Liver (tissue), 9 donors: ENCODE measurements around the gene TMEM165. TPM values are rescaled to one million over a fixed set of nuclear protein-coding genes. Genes with fewer than 3 reads are reported as not detected.

Experiments
- DNase-seq: peaks from one replicate; pipeline ENCODE4 v3.0.0-alpha.2; 2017; ENCODE audit warnings: low spot score
- H3K27ac ChIP-seq, 2 donors: one replicate each; pipeline ENCODE4 v1.7.0; 2013; ENCODE audit warnings: inconsistent platforms in 2 of 2, low read length in 2 of 2, control low read depth in 1 of 2, low read depth in 1 of 2, mild to moderate bottlenecking in 1 of 2
- H3K27me3 ChIP-seq, 4 donors: one replicate each; pipeline versions ENCODE4 v1.6.1 to v1.7.0; 2013; ENCODE audit warnings: low read length in 3 of 4, inconsistent platforms in 1 of 4, mild to moderate bottlenecking in 1 of 4, moderate library complexity in 1 of 4; ENCODE audit not compliant: control insufficient read depth in 4 of 4, insufficient read depth in 4 of 4
- H3K36me3 ChIP-seq, 4 donors: one replicate each; pipeline versions ENCODE4 v1.6.1 to v1.7.0; 2013; ENCODE audit warnings: low read length in 3 of 4, mild to moderate bottlenecking in 3 of 4, low read depth in 1 of 4, moderate library complexity in 1 of 4; ENCODE audit not compliant: control insufficient read depth in 4 of 4, insufficient read depth in 3 of 4
- H3K4me1 ChIP-seq, 4 donors: one replicate each; pipeline versions ENCODE4 v1.6.1 to v1.7.0; 2013; ENCODE audit warnings: low read length in 3 of 4, mild to moderate bottlenecking in 3 of 4, moderate library complexity in 1 of 4; ENCODE audit not compliant: control insufficient read depth in 4 of 4, insufficient read depth in 4 of 4
- H3K4me3 ChIP-seq, 3 donors: one replicate each; pipeline versions ENCODE4 v1.6.1 to v1.7.0; 2013; ENCODE audit warnings: low read length in 3 of 3, control low read depth in 1 of 3, low read depth in 1 of 3, mild to moderate bottlenecking in 1 of 3
- H3K9ac ChIP-seq, 2 donors: one replicate each; pipeline ENCODE4 v1.7.0; 2013; ENCODE audit warnings: low read length in 2 of 2, mild to moderate bottlenecking in 2 of 2, moderate library complexity in 2 of 2, control low read depth in 1 of 2, low read depth in 1 of 2
- H3K9me3 ChIP-seq, 4 donors: one replicate each; pipeline versions ENCODE4 v1.6.1 to v1.7.0; 2013; ENCODE audit warnings: low read length in 3 of 4; ENCODE audit not compliant: control insufficient read depth in 4 of 4
- EGR1 ChIP-seq, 2 donors: IDR thresholded peaks; 2 replicates each; pipeline ENCODE4 v1.6.1; 2016 to 2018; ENCODE audit warnings: antibody characterized with exemption in 2 of 2, low read depth in 2 of 2
- FOXA1 ChIP-seq: IDR thresholded peaks from 2 replicates; pipeline ENCODE4 v1.6.1; 2016; ENCODE audit warnings: antibody characterized with exemption
- GABPA ChIP-seq, 2 donors: IDR thresholded peaks in 1 of 2; conservative IDR thresholded peaks in 1 of 2; 2 replicates each; pipeline ENCODE4 v1.6.1; 2016; ENCODE audit warnings: antibody characterized with exemption in 2 of 2, mild to moderate bottlenecking in 1 of 2, moderate library complexity in 1 of 2
- HNF4A ChIP-seq, 2 donors: conservative IDR thresholded peaks; 2 replicates each; pipeline ENCODE4 v1.6.1; 2016; ENCODE audit warnings: antibody characterized with exemption in 2 of 2, mild to moderate bottlenecking in 2 of 2
- HNF4G ChIP-seq: IDR thresholded peaks from 2 replicates; pipeline ENCODE4 v1.6.1; 2016; ENCODE audit warnings: antibody characterized with exemption
- JUND ChIP-seq, 2 donors: IDR thresholded peaks; 2 replicates each; pipeline ENCODE4 v1.6.1; 2016; ENCODE audit warnings: antibody characterized with exemption in 2 of 2
- NR2F2 ChIP-seq: IDR thresholded peaks from 2 replicates; pipeline ENCODE4 v1.6.1; 2016; ENCODE audit warnings: antibody characterized with exemption
- RAD21 ChIP-seq, 2 donors: IDR thresholded peaks; 2 replicates each; pipeline ENCODE4 v1.6.1; 2016; ENCODE audit warnings: antibody characterized with exemption in 2 of 2, mild to moderate bottlenecking in 2 of 2
- RXRA ChIP-seq, 2 donors: IDR thresholded peaks; 2 replicates each; pipeline ENCODE4 v1.6.1; 2017 to 2018; ENCODE audit warnings: antibody characterized with exemption in 2 of 2, mild to moderate bottlenecking in 1 of 2
- SP1 ChIP-seq: IDR thresholded peaks from 2 replicates; pipeline ENCODE4 v1.6.1; 2018; ENCODE audit warnings: antibody characterized with exemption, mild to moderate bottlenecking
- TAF1 ChIP-seq: conservative IDR thresholded peaks from 2 replicates; pipeline ENCODE4 v1.6.1; 2016; ENCODE audit warnings: antibody characterized with exemption, mild to moderate bottlenecking
- YY1 ChIP-seq: IDR thresholded peaks from 2 replicates; pipeline ENCODE4 v1.6.1; 2016; ENCODE audit warnings: antibody characterized with exemption, mild to moderate bottlenecking
- WGBS: extraction: QIAGEN DNeasy Blood & Tissue Kit; methylation state at CpG from one replicate; pipeline ENCODE4 v1.1.7; 2013; 5-methylcytosine and 5-hydroxymethylcytosine counted together
- polyA plus RNA-seq, 2 donors: library from polyadenylated mRNA; stranded (reverse) in 1 of 2; unstranded in 1 of 2; fragments of 200-250 nt in 1 of 2; fragments of >200 nt in 1 of 2; fragmentation: Nextera tagmentation in 1 of 2; extraction: Ambion mirVana in 1 of 2; gene quantifications; one replicate each; pipeline versions ENCODE4 v1.2.1 to v1.2.3, GENCODE V29; 2013 to 2015
- total RNA-seq, 2 donors: library from RNA; depleted of rRNA; stranded (reverse); fragments of >200 nt; gene quantifications; one replicate each; pipeline ENCODE4 v1.2.3, GENCODE V29; 2014
- TF ChIP-seq, protein P1 (sequence below): IDR thresholded peaks from 2 replicates; pipeline ENCODE4 v1.6.1; 2016; ENCODE audit warnings: antibody characterized with exemption
- TF ChIP-seq, protein P2 (sequence below): IDR thresholded peaks from 2 replicates; pipeline ENCODE4 v1.6.1; 2016; ENCODE audit warnings: antibody characterized with exemption
- TF ChIP-seq, protein P3 (sequence below): fragments of 150-350 bp; IDR thresholded peaks from 2 replicates; pipeline ENCODE4 v1.5.1; 2017; ENCODE audit warnings: improper control_type of control experiment, low read depth, low read length; ENCODE audit not compliant: missing input control
- TF ChIP-seq, protein P4 (sequence below): IDR thresholded peaks from 2 replicates; pipeline ENCODE4 v1.6.1; 2016; ENCODE audit warnings: antibody characterized with exemption, mild to moderate bottlenecking
- donor health status: healthy.
- donor health status: healthy.
- donor health status: healthy.
- donor health status: healthy.
- donor health status: healthy.

TMEM165 gene
- total and polyA plus RNA-seq, 4 donors, result 16.4 to 42.1 (median 29.1) TPM

DNA sequence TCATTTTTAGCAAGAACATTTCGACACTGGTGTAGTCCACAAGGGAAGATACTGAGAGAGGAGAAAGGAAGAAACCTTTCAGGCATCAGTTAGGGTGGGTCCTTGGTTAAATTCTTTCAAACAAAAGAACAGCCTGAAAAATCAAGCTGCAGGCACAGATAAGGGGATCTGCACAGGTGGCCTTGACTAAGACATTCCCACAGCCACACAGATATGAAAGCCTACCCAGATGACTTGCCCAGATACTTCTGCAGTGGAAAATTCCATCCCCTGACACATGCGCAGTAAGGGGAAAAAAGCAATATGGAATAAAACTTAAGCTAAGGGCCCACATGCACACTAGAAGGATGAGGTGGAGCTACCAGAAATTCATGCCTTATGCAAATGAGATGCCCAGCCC is 8.9 kb upstream of the TMEM165 start:
- no peaks in the 10 kb centered on the region for H3K9me3 ChIP-seq
- no peak overlapping the region for H3K4me3 ChIP-seq
- H3K9ac ChIP-seq, result no peak overlapping the region
- H3K27ac ChIP-seq, result no peak overlapping the region
- H3K27me3 ChIP-seq, result no peaks in the 10 kb centered on the region
- 54% methylated on average over 2 of the region's 2 CpGs for WGBS
- no peaks in the 10 kb centered on the region for H3K4me1 ChIP-seq
- no peak for TF ChIP-seq TAF1
- no peak for TF ChIP-seq SP1
- no peak for TF ChIP-seq RXRA (IDR thresholded peaks at IDR 0.05)
- TF ChIP-seq, protein P1, sequence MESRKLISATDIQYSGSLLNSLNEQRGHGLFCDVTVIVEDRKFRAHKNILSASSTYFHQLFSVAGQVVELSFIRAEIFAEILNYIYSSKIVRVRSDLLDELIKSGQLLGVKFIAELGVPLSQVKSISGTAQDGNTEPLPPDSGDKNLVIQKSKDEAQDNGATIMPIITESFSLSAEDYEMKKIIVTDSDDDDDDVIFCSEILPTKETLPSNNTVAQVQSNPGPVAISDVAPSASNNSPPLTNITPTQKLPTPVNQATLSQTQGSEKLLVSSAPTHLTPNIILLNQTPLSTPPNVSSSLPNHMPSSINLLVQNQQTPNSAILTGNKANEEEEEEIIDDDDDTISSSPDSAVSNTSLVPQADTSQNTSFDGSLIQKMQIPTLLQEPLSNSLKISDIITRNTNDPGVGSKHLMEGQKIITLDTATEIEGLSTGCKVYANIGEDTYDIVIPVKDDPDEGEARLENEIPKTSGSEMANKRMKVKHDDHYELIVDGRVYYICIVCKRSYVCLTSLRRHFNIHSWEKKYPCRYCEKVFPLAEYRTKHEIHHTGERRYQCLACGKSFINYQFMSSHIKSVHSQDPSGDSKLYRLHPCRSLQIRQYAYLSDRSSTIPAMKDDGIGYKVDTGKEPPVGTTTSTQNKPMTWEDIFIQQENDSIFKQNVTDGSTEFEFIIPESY, result no peak
- TF ChIP-seq HNF4A (conservative IDR thresholded peaks at IDR 0.05), result no peak
- no peak for TF ChIP-seq YY1
- no peak for TF ChIP-seq JUND (IDR thresholded peaks at IDR 0.05)
- TF ChIP-seq, protein P2, sequence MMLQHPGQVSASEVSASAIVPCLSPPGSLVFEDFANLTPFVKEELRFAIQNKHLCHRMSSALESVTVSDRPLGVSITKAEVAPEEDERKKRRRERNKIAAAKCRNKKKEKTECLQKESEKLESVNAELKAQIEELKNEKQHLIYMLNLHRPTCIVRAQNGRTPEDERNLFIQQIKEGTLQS, result no peak
- no peak for TF ChIP-seq GABPA (IDR thresholded peaks at IDR 0.05 in 1 of 2, conservative IDR thresholded peaks at IDR 0.05 in 1 of 2)
- no peak for TF ChIP-seq FOXA1
- no peak for TF ChIP-seq RAD21 (IDR thresholded peaks at IDR 0.05)
- no peak for TF ChIP-seq HNF4G
- TF ChIP-seq, protein P3, sequence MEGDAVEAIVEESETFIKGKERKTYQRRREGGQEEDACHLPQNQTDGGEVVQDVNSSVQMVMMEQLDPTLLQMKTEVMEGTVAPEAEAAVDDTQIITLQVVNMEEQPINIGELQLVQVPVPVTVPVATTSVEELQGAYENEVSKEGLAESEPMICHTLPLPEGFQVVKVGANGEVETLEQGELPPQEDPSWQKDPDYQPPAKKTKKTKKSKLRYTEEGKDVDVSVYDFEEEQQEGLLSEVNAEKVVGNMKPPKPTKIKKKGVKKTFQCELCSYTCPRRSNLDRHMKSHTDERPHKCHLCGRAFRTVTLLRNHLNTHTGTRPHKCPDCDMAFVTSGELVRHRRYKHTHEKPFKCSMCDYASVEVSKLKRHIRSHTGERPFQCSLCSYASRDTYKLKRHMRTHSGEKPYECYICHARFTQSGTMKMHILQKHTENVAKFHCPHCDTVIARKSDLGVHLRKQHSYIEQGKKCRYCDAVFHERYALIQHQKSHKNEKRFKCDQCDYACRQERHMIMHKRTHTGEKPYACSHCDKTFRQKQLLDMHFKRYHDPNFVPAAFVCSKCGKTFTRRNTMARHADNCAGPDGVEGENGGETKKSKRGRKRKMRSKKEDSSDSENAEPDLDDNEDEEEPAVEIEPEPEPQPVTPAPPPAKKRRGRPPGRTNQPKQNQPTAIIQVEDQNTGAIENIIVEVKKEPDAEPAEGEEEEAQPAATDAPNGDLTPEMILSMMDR, result no peak
- TF ChIP-seq, protein P4, sequence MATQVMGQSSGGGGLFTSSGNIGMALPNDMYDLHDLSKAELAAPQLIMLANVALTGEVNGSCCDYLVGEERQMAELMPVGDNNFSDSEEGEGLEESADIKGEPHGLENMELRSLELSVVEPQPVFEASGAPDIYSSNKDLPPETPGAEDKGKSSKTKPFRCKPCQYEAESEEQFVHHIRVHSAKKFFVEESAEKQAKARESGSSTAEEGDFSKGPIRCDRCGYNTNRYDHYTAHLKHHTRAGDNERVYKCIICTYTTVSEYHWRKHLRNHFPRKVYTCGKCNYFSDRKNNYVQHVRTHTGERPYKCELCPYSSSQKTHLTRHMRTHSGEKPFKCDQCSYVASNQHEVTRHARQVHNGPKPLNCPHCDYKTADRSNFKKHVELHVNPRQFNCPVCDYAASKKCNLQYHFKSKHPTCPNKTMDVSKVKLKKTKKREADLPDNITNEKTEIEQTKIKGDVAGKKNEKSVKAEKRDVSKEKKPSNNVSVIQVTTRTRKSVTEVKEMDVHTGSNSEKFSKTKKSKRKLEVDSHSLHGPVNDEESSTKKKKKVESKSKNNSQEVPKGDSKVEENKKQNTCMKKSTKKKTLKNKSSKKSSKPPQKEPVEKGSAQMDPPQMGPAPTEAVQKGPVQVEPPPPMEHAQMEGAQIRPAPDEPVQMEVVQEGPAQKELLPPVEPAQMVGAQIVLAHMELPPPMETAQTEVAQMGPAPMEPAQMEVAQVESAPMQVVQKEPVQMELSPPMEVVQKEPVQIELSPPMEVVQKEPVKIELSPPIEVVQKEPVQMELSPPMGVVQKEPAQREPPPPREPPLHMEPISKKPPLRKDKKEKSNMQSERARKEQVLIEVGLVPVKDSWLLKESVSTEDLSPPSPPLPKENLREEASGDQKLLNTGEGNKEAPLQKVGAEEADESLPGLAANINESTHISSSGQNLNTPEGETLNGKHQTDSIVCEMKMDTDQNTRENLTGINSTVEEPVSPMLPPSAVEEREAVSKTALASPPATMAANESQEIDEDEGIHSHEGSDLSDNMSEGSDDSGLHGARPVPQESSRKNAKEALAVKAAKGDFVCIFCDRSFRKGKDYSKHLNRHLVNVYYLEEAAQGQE, result no peak
- no peak for TF ChIP-seq NR2F2
- no peak for TF ChIP-seq EGR1 (IDR thresholded peaks at IDR 0.05; ENCODE audit: low read depth in 2 of 2)
- H3K36me3 ChIP-seq, result no peaks in the 10 kb centered on the region
- no peak for DNase-seq
